Measurements from ENCODE around the gene NTNG1. TPM values are rescaled to one million over a fixed set of nuclear protein-coding genes. Genes with fewer than 3 reads are reported as not detected.

Gene NTNG1
- total and polyA plus RNA-seq, 2 of the 4 experiments (the other 2 are of a cell fraction) = 1.2 to 2.3 TPM

- Histone ChIP-seq H3K4me2 (ENCODE audit: low read depth, low read length) (no peak overlapping the region), H3K4me1 (ENCODE audit: control insufficient read depth, insufficient read depth, low read length) (no peaks in the 10 kb centered on the region), H3K56ac (ENCODE audit: extremely low read depth, insufficient read depth, low read length) (no peak overlapping the region), H4K5ac (ENCODE audit: low read depth, low read length) (no peak overlapping the region), H3K23ac (ENCODE audit: low read depth, low read length) (no peak overlapping the region), H2BK20ac (ENCODE audit: low read depth, low read length) (no peak overlapping the region), H3K9ac (ENCODE audit: low read depth, low read length) (no peak overlapping the region), H3K9me1 (ENCODE audit: insufficient read depth, low read length) (no peaks in the 10 kb centered on the region), H3K79me1 (ENCODE audit: low read depth in 1 of 2, low read length in 2 of 2) (no peaks in the 10 kb centered on the region), H2AK5ac (ENCODE audit: low read depth, low read length) (no peak overlapping the region), H2AK9ac (replicated peaks; ENCODE audit: low read depth, low read length, poor library complexity) (no peak overlapping the region), H3K4me3 (ENCODE audit: insufficient read depth, low read depth, low read length) (no peak overlapping the region), H4K20me1 (ENCODE audit: insufficient read depth, low read length) (no peaks in the 10 kb centered on the region), H3K18ac (ENCODE audit: low read depth, low read length) (no peak overlapping the region), H3K14ac (replicated peaks; ENCODE audit: low read depth, low read length) (no peak overlapping the region), H3K9me3 (ENCODE audit: control insufficient read depth, insufficient read depth, low read length) (no peaks in the 10 kb centered on the region), H3K27me3 (ENCODE audit: control insufficient read depth, insufficient read depth, low read length) (no peaks in the 10 kb centered on the region), H2AFZ (replicated peaks; ENCODE audit: low read length, poor library complexity) (no peak overlapping the region), H3K36me3 (ENCODE audit: control insufficient read depth, insufficient read depth, low read length) (no peaks in the 10 kb centered on the region), H2BK120ac (ENCODE audit: low read depth, low read length) (no peak overlapping the region), H2BK5ac (ENCODE audit: low read depth, low read length, poor library complexity, severe bottlenecking) (no peak overlapping the region), H2BK15ac (ENCODE audit: low read depth, low read length) (no peak overlapping the region), H4K91ac (ENCODE audit: insufficient read depth, low read depth, low read length) (no peak overlapping the region), H4K8ac (ENCODE audit: low read depth in 2 of 2, low read length in 2 of 2) (no peak overlapping the region), H3K4ac (ENCODE audit: low read depth, low read length) (no peak overlapping the region), H3K27ac (ENCODE audit: insufficient read depth, low read length) (no peak overlapping the region)
- intact Hi-C loops (cut with micrococcal nuclease) (no loop called here), dilution Hi-C loops (cut with HindIII; ENCODE audit: low sequenced_read_pairs, unreplicated experiment) (no loop called here), in situ Hi-C loops (cut with MboI; ENCODE audit: low sequenced_read_pairs) (no loop called here)
- ATAC-seq (ENCODE audit: low read depth) (no peak), DNase-seq (no peak)
- ChIA-PET POLR2A (ENCODE audit: unreplicated experiment) (no interaction called here), CTCF (no interaction called here)
- no TSS peak for BruUV-seq (replicated peaks)
- WGBS, 2 experiments (ENCODE audit: extremely low coverage in 2 of 2, insufficient read length in 1 of 2) = no CpG with 5 or more reads among the region's 4 CpGs
- no peak for TF ChIP-seq CEBPB (IDR thresholded peaks at IDR 0.05; ENCODE audit: low read depth, low read length)
- no peak for TF ChIP-seq MXI1 (IDR thresholded peaks at IDR 0.05; ENCODE audit: borderline replicate concordance, low read depth, low read length)
- no peak for TF ChIP-seq FOS (IDR thresholded peaks at IDR 0.05; ENCODE audit: low read depth, low read length)
- TF ChIP-seq CHD1 (IDR thresholded peaks at IDR 0.05; ENCODE audit: low read depth, low read length) = no peak
- TF ChIP-seq POLR2A (IDR thresholded peaks at IDR 0.05; ENCODE audit: low read depth, low read length) = no peak
- TF ChIP-seq CTCF (conservative IDR thresholded peaks at IDR 0.05; ENCODE audit: low read depth, low read length) = no peak
- no peak for TF ChIP-seq USF2 (IDR thresholded peaks at IDR 0.05; ENCODE audit: low read depth, low read length)
- no peak for TF ChIP-seq RCOR1 (IDR thresholded peaks at IDR 0.05; ENCODE audit: insufficient replicate concordance, low read length)
- TF ChIP-seq MAZ (IDR thresholded peaks at IDR 0.05; ENCODE audit: borderline replicate concordance, low read depth, low read length) = no peak
- no peak for TF ChIP-seq RAD21 (IDR thresholded peaks at IDR 0.05; ENCODE audit: low read length)
- TF ChIP-seq BHLHE40 (IDR thresholded peaks at IDR 0.05; ENCODE audit: low read depth, low read length) = no peak
- TF ChIP-seq ELK1 (IDR thresholded peaks at IDR 0.05; ENCODE audit: borderline replicate concordance, low read depth, low read length) = no peak
- no peak for TF ChIP-seq RFX5 (IDR thresholded peaks at IDR 0.05; ENCODE audit: low read depth, low read length)
- no peak for TF ChIP-seq NFE2L2 (IDR thresholded peaks at IDR 0.05; ENCODE audit: low read depth, low read length)
- no peak for TF ChIP-seq SMC3 (IDR thresholded peaks at IDR 0.05; ENCODE audit: low read depth, low read length)
- TF ChIP-seq MAFK (IDR thresholded peaks at IDR 0.05; ENCODE audit: low read depth, low read length) = no peak
Measured at GRCh38 chr1:107464827-107465226, 324.0 kb downstream of the NTNG1 start.

All from IMR-90 (cell line).